Measurements from ENCODE around the gene PDE4D.

DNA sequence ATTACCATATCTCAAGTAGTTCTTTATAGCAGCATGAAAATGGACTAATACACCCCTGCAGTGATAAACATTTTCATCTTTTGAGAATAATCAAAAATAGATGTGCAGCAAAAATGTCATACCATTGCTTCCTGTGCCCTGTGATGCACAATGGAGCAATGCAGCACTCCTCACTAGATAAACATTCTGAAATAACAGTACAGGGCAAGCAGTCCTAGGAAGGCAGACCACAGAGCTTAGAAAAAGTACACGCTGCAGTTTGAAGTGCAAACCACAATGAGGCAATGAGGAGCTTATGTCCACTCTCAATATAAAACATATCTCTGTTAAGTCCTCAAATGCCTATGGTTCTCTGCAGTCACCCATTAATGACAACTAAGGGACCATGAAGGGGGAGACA lies 367.6 kb downstream of the PDE4D start:
- TF ChIP-seq EZH2 (IDR thresholded peaks at IDR 0.05; ENCODE audit: insufficient read depth, poor library complexity, severe bottlenecking) (no peak), EZH2phosphoT487 (IDR thresholded peaks at IDR 0.05; ENCODE audit: insufficient read depth, low read depth) (no peak)

Measured in GM23248 (cell line).